ENCODE measurements around the gene TSPAN11. TPM values are rescaled to one million over a fixed set of nuclear protein-coding genes. Genes with fewer than 3 reads are reported as not detected.

The TSPAN11 gene
- total and polyA plus RNA-seq, 2 experiments from 2014 or later: 5.2 to 9.6 TPM

DNA sequence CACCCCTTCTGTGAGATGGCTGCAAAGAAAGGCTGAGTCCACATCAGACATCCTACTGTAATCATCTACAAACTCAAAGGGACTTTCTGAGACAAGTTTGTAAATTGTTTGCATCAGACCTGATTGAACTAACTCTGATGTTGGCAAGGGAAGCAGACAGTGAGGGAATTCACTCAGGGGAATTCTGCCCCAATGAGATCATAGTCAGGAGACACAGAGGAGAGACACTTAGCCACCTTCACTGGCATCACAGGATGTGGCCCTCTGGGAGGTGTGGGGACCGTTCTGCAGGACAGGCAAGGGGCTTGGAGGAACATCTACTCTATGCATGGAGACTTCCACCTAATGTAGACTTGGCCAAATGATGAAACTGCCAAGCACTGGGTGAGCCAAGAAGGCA lies 76.5 kb downstream of the TSPAN11 start:
- no peaks in the 10 kb centered on the region for H4K20me1 ChIP-seq (ENCODE audit: insufficient read depth, poor library complexity, severe bottlenecking)
- 75% methylated on average over 1 of the region's 1 CpG for WGBS (ENCODE audit: low lambda C conversion rate, missing lambda C conversion rate)
- H3K4me1 ChIP-seq (ENCODE audit: insufficient read depth): no peaks in the 10 kb centered on the region
- no peak overlapping the region for H3K27ac ChIP-seq
- H3K79me2 ChIP-seq: no peaks in the 10 kb centered on the region
- H3K4me3 ChIP-seq: no peak overlapping the region
- H3K27me3 ChIP-seq: no peaks in the 10 kb centered on the region
- no peaks in the 10 kb centered on the region for H3K9me3 ChIP-seq (ENCODE audit: low read depth)
- no peak for TF ChIP-seq EZH2 (IDR thresholded peaks at IDR 0.05; ENCODE audit: borderline replicate concordance)
- TF ChIP-seq, protein P1, sequence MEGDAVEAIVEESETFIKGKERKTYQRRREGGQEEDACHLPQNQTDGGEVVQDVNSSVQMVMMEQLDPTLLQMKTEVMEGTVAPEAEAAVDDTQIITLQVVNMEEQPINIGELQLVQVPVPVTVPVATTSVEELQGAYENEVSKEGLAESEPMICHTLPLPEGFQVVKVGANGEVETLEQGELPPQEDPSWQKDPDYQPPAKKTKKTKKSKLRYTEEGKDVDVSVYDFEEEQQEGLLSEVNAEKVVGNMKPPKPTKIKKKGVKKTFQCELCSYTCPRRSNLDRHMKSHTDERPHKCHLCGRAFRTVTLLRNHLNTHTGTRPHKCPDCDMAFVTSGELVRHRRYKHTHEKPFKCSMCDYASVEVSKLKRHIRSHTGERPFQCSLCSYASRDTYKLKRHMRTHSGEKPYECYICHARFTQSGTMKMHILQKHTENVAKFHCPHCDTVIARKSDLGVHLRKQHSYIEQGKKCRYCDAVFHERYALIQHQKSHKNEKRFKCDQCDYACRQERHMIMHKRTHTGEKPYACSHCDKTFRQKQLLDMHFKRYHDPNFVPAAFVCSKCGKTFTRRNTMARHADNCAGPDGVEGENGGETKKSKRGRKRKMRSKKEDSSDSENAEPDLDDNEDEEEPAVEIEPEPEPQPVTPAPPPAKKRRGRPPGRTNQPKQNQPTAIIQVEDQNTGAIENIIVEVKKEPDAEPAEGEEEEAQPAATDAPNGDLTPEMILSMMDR (IDR thresholded peaks at IDR 0.05; ENCODE audit: poor library complexity): no peak
- TF ChIP-seq EZH2phosphoT487 (IDR thresholded peaks at IDR 0.05; ENCODE audit: low read depth, severe bottlenecking, unreplicated experiment): no peak
- no peak overlapping the region for H3K4me2 ChIP-seq
- DNase-seq (ENCODE audit: low spot score): no peak
- H3K9me2 ChIP-seq (replicated peaks; ENCODE audit: insufficient read depth): no peaks in the 10 kb centered on the region
- no peak overlapping the region for H2AFZ ChIP-seq
- no peaks in the 10 kb centered on the region for H3K36me3 ChIP-seq (replicated peaks; ENCODE audit: insufficient read depth, low read depth)

DNA sequence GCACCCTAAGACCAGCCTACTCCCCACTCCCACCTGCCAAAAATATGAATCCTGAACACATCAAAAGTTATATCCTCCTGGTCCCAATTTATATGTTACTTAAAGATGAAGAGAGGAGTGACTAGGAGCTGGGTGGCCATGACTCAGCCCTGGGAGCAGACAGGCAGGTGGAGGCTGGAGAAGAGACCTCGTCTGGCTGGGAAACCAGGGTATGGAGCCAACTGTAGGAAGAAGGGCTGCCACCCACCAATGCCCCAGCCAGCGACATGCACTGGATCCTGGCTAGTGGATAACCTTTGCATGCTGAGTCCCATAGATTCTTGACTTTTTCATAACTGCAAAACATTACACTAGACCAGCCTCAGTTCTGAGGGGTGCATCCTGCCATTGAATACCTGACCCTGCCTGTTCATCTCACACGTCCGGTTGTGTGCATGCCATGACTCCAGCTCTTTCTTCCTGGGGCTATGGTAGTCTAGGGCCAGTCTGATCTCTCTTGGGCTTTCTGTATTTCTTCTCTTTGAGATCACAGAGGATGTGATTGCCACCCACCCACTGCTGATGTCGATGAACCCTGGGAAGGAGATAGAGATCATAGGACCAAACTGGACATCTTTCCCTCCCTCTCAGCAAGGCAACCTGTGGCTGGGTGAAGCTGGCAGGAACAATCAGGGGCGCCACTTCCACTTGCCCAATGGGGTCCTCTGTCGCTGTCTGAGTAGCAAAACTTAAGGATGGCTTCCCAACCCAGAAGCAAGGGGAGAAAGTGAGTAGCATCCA lies 77.5 kb downstream of the TSPAN11 start:
- Histone ChIP-seq H3K79me2 (no peaks in the 10 kb centered on the region), H3K36me3 (replicated peaks; ENCODE audit: insufficient read depth, low read depth) (no peaks in the 10 kb centered on the region), H3K4me3 (no peak overlapping the region), H4K20me1 (ENCODE audit: insufficient read depth, poor library complexity, severe bottlenecking) (no peaks in the 10 kb centered on the region), H3K27ac (no peak overlapping the region), H2AFZ (no peak overlapping the region), H3K4me1 (ENCODE audit: insufficient read depth) (no peaks in the 10 kb centered on the region), H3K9me2 (replicated peaks; ENCODE audit: insufficient read depth) (no peaks in the 10 kb centered on the region), H3K9me3 (ENCODE audit: low read depth) (no peaks in the 10 kb centered on the region), H3K4me2 (no peak overlapping the region), H3K27me3 (no peaks in the 10 kb centered on the region)
- WGBS (ENCODE audit: low lambda C conversion rate, missing lambda C conversion rate): 93% methylated on average over 7 of the region's 7 CpGs
- TF ChIP-seq EZH2phosphoT487 (IDR thresholded peaks at IDR 0.05; ENCODE audit: low read depth, severe bottlenecking, unreplicated experiment) (no peak), EZH2 (IDR thresholded peaks at IDR 0.05; ENCODE audit: borderline replicate concordance) (no peak)
- TF ChIP-seq, protein P1 (IDR thresholded peaks at IDR 0.05; ENCODE audit: poor library complexity): no peak
- DNase-seq (ENCODE audit: low spot score): no peak

DNA sequence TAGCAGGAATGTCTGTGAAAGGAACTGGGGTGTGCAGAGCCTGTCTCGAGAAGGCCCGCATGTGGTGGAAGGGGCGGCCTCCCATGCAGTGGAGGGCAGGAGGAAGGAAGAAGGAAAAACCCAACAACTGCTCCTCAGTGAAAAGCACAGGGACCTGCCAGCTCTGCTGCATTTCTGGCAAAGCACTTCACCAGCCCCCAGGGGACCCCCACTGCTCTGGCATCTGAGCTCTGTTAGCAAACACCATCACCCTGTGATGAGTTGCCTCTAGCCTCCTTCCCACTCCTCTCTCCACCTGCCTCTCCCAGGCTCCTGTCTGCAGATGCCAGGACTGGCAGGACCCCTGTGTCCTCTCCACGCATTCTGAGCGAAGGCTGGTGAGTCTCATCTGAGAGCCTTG lies 78.1 kb downstream of the TSPAN11 start:
- no peak for DNase-seq (ENCODE audit: low spot score)
- no peak overlapping the region for H3K27ac ChIP-seq
- no peaks in the 10 kb centered on the region for H4K20me1 ChIP-seq (ENCODE audit: insufficient read depth, poor library complexity, severe bottlenecking)
- no peaks in the 10 kb centered on the region for H3K79me2 ChIP-seq
- H3K27me3 ChIP-seq: no peaks in the 10 kb centered on the region
- H3K4me1 ChIP-seq (ENCODE audit: insufficient read depth): no peaks in the 10 kb centered on the region
- H3K9me3 ChIP-seq (ENCODE audit: low read depth): no peaks in the 10 kb centered on the region
- TF ChIP-seq EZH2phosphoT487 (IDR thresholded peaks at IDR 0.05; ENCODE audit: low read depth, severe bottlenecking, unreplicated experiment) (no peak), EZH2 (IDR thresholded peaks at IDR 0.05; ENCODE audit: borderline replicate concordance) (no peak)
- TF ChIP-seq, protein P1 (IDR thresholded peaks at IDR 0.05; ENCODE audit: poor library complexity): no peak
- no peak overlapping the region for H3K4me2 ChIP-seq
- 89% methylated on average over 5 of the region's 5 CpGs for WGBS (ENCODE audit: low lambda C conversion rate, missing lambda C conversion rate)
- no peak overlapping the region for H2AFZ ChIP-seq
- H3K9me2 ChIP-seq (replicated peaks; ENCODE audit: insufficient read depth): no peaks in the 10 kb centered on the region
- H3K36me3 ChIP-seq (replicated peaks; ENCODE audit: insufficient read depth, low read depth): no peaks in the 10 kb centered on the region
- H3K4me3 ChIP-seq: no peak overlapping the region

Data from hepatocyte (in vitro differentiated cells).